GM12892 (cell line): ENCODE measurements around the gene HES4. TPM values are rescaled to one million over a fixed set of nuclear protein-coding genes. Genes with fewer than 3 reads are reported as not detected.

Experiments used
- DNase-seq: peaks from one replicate; pipeline ENCODE4 v3.0.0; 2011; ENCODE audit not compliant: insufficient read length
- FAIRE-seq: peaks from 2 replicates; lab custom pipeline; 2011; peaks lifted over from hg19 to GRCh38; lab: Jason Lieb, UNC
- POLR2A ChIP-seq: IDR thresholded peaks from 2 replicates; pipeline ENCODE4 v1.6.1; 2011; ENCODE audit warnings: low read depth, low read length, control low read depth
- POLR2AphosphoS5 ChIP-seq: IDR thresholded peaks from 2 replicates; pipeline ENCODE4 v1.6.1; 2011; ENCODE audit warnings: low read depth, low read length, control low read depth
- TAF1 ChIP-seq: IDR thresholded peaks from 2 replicates; pipeline ENCODE4 v1.6.1; 2011; ENCODE audit warnings: low read depth, mild to moderate bottlenecking, control low read depth, low read length, borderline replicate concordance
- polyA plus RNA-seq: library from polyadenylated mRNA; unstranded; fragments of >200 nt; gene quantifications from one replicate; pipeline ENCODE4 v1.2.1, GENCODE V29; 2012; ENCODE audit warnings: missing spikeins, inconsistent platforms; ENCODE audit not compliant: missing spikeins

Gene HES4
- not detected for polyA plus RNA-seq

GRCh38 chr1:999725-1000356 is at the start of gene HES4:
HES4 (minus strand) TSS chr1:1000097; CDS start chr1:999973, 124 bp downstream.
- FAIRE-seq (no peak), DNase-seq (no peak)
- no peak for TF ChIP-seq POLR2AphosphoS5
- no peak for TF ChIP-seq POLR2A
- no peak for TF ChIP-seq TAF1

DNA sequence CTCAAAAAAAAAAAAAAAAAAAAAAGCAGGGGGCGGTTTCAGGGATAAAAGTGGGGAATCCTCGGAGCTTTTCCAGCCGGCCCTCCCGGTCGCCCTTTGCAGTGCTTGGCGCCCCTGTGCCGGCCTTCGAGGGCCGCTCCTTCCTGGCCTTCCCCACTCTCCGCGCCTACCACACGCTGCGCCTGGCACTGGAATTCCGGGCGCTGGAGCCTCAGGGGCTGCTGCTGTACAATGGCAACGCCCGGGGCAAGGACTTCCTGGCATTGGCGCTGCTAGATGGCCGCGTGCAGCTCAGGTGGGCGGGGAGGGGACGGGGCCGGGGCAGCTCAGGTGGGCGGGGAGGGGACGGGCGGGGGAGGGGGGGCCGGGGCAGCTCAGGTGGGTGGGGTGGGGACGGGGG is 48.9 kb upstream of the HES4 start:
- DNase-seq (no peak), FAIRE-seq (no peak)
- TF ChIP-seq POLR2AphosphoS5 (no peak), POLR2A (no peak), TAF1 (no peak)

- DNase-seq (no peak), FAIRE-seq (no peak)
- TF ChIP-seq TAF1 (no peak), POLR2A (no peak), POLR2AphosphoS5 (no peak)
These were observed 48.1 kb upstream of the HES4 start for GRCh38 chr1:1047963-1048362.

DNA sequence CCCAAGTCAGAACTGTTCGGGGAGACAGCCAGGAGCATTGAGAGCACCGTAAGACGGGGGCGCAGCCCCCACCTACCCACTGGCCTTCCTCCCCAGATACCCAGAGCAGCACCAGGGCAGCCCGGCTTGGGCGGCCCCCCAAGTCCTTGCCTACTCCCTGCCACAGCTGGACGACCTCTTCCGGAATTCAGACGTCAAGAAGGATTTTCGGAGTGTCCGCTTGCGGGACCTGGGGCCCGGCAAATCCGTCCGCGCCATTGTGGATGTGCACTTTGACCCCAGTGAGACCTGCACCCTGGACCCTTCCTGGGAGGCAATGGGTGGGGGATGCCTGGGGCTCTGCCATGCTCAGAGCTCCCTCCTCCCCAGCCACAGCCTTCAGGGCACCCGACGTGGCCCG is 47.5 kb upstream of the HES4 start:
- TF ChIP-seq TAF1, result no peak
- TF ChIP-seq POLR2A, result no peak
- no peak for TF ChIP-seq POLR2AphosphoS5
- FAIRE-seq (no peak), DNase-seq (no peak)

DNA sequence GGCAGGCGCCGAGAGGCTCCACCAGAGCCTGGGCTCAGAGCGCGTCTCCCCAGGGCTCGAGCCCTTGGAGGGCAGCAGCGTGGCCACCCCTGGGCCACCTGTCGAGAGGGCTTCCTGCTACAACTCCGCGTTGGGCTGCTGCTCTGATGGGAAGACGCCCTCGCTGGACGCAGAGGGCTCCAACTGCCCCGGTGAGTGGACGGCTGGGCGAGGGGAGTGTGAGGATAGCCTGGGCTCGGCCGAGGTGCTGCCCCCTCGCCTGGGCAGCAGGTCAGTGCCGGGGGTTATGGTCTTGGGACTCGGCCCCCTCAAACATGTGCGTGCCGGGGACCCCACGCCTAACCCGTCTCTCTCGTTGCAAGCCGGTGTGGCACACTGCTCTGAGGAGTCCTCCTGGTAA is 46.9 kb upstream of the HES4 start:
- TF ChIP-seq TAF1 (no peak), POLR2AphosphoS5 (no peak), POLR2A (no peak)
- FAIRE-seq, result no peak
- DNase-seq, result no peak

DNA sequence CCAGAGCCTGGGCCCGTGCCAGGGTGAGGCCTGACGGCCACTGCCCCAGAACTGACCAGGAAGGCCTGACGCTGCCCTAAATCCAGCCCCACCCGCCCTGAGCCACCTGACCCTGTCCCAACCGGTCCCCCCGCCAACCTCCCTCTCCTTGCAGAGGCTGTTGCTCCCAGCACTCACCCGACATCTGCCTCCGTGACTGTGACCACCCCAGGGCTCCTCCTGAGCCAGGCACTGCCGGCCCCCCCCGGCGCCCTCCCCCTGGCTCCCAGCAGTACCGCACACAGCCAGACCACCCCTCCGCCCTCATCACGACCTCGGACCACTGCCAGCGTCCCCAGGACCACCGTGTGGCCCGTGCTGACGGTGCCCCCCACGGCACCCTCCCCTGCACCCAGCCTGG is 46.3 kb upstream of the HES4 start:
- DNase-seq (no peak), FAIRE-seq (no peak)
- no peak for TF ChIP-seq POLR2AphosphoS5
- no peak for TF ChIP-seq TAF1
- TF ChIP-seq POLR2A, result no peak

DNA sequence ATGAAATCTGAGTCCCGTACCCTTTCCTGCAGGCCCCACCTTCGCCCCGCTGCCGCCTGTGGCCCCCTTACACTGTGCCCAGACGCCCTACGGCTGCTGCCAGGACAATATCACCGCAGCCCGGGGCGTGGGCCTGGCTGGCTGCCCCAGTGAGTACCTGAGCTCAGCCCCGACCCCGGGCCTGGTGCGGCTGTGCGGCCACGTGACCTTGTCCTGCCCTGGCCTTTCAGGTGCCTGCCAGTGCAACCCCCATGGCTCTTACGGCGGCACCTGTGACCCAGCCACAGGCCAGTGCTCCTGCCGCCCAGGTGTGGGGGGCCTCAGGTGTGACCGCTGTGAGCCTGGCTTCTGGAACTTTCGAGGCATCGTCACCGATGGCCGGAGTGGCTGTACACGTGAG is 45.2 kb upstream of the HES4 start:
- FAIRE-seq (no peak), DNase-seq (no peak)
- no peak for TF ChIP-seq POLR2AphosphoS5
- no peak for TF ChIP-seq TAF1
- TF ChIP-seq POLR2A, result no peak

GRCh38 chr1:1044455-1045078 is 44.7 kb upstream of the HES4 start:
- TF ChIP-seq TAF1, result no peak
- TF ChIP-seq POLR2A, result no peak
- no peak for TF ChIP-seq POLR2AphosphoS5
- FAIRE-seq (no peak), DNase-seq (no peak)

DNA sequence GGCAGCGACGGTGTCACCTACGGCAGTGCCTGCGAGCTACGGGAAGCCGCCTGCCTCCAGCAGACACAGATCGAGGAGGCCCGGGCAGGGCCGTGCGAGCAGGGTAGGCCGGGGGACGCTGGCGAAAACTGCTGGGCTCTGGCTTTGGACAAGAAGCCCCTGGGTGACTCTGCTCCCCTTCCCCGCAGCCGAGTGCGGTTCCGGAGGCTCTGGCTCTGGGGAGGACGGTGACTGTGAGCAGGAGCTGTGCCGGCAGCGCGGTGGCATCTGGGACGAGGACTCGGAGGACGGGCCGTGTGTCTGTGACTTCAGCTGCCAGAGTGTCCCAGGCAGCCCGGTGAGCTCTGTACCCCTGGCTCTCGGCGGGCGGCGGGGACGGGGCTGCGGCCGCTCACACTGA is 44.0 kb upstream of the HES4 start:
- no peak for TF ChIP-seq TAF1
- no peak for TF ChIP-seq POLR2A
- no peak for TF ChIP-seq POLR2AphosphoS5
- FAIRE-seq (no peak), DNase-seq (no peak)

DNA sequence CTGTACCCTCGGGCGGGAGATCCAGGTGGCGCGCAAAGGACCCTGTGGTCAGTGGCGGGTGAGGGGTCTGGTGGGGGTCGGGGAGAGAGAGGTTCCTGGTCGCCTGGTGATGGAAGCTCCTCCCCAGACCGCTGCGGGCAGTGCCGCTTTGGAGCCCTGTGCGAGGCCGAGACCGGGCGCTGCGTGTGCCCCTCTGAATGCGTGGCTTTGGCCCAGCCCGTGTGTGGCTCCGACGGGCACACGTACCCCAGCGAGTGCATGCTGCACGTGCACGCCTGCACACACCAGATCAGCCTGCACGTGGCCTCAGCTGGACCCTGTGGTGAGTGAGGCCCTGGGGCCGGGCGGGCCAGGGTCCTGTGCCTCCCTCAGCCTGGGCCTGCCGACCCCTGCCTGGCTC is 43.5 kb upstream of the HES4 start:
- TF ChIP-seq POLR2AphosphoS5 (no peak), POLR2A (no peak), TAF1 (no peak)
- DNase-seq, result no peak
- no peak for FAIRE-seq

DNA sequence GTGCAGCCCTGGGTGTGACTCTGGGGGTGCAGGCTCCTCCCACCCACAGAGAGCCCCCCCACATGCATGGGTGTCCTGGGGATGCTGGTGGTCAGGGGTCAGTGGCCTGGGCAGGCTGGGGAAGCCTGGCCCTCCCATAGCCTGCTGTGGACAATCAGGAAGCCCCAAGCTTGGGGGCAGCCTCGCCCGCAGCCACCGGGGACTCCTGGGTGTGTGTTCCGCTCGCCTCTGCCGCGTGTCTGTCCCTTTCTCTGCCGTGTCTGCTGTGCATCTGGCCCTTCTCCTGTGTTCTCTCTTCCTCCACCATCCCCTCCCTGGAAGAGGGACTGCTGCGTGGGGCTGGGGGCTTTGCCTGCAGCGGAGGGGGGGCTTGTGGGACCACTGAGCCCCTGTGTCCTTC is 42.9 kb upstream of the HES4 start:
- TF ChIP-seq TAF1 (no peak), POLR2A (no peak), POLR2AphosphoS5 (no peak)
- no peak for FAIRE-seq
- DNase-seq, result no peak

DNA sequence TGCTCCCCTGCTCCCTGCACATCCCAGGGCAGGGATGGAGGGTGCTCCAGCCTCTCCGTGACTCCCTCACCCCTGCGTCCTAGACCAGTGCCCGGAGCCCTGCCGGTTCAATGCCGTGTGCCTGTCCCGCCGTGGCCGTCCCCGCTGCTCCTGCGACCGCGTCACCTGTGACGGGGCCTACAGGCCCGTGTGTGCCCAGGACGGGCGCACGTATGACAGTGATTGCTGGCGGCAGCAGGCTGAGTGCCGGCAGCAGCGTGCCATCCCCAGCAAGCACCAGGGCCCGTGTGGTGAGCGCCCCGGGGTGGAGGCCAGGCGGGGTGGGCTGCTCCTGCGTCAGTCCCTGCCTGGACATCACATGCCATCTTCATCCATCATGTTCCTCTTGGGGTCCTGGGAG is 42.0 kb upstream of the HES4 start:
- DNase-seq (no peak), FAIRE-seq (no peak)
- TF ChIP-seq TAF1 (no peak), POLR2A (no peak), POLR2AphosphoS5 (no peak)
